Astrocyte (in vitro differentiated cells and primary cell): ENCODE results near the gene OR4D9. TPM values are rescaled to one million over a fixed set of nuclear protein-coding genes. Genes with fewer than 3 reads are reported as not detected.

ENCODE experiments used
- DNase-seq: peaks from one replicate; pipeline ENCODE4 v3.0.0-alpha.2; 2010; ENCODE audit warnings: low read depth
- FAIRE-seq: peaks from 2 replicates; lab custom pipeline; 2011; peaks lifted over from hg19 to GRCh38; lab: Jason Lieb, UNC
- H2AFZ ChIP-seq: 2 replicates; pipeline ENCODE4 v1.6.0; 2012; ENCODE audit warnings: low read depth, low read length, inconsistent platforms
- H3K27ac ChIP-seq: 2 replicates; pipeline ENCODE4 v1.5.1; 2011; ENCODE audit warnings: low read depth, low read length, inconsistent platforms
- H3K27me3 ChIP-seq: 2 replicates; pipeline ENCODE4 v1.6.0; 2011; ENCODE audit warnings: low read length, inconsistent platforms; ENCODE audit not compliant: insufficient read depth
- H3K36me3 ChIP-seq: 2 replicates; pipeline ENCODE4 v1.5.1; 2011; ENCODE audit warnings: low read length, inconsistent platforms; ENCODE audit not compliant: insufficient read depth
- H3K4me1 ChIP-seq: 2 replicates; pipeline ENCODE4 v1.5.1; 2011; ENCODE audit warnings: low read length, inconsistent platforms; ENCODE audit not compliant: insufficient read depth
- H3K4me2 ChIP-seq: 2 replicates; pipeline ENCODE4 v1.6.0; 2012; ENCODE audit warnings: low read length, inconsistent platforms
- H3K4me3 ChIP-seq: 2 replicates; pipeline ENCODE4 v1.5.1; 2011; ENCODE audit warnings: low read depth, mild to moderate bottlenecking, low read length, inconsistent platforms; ENCODE audit not compliant: insufficient read depth
- H3K79me2 ChIP-seq: 2 replicates; pipeline ENCODE4 v1.6.0; 2012; ENCODE audit warnings: mild to moderate bottlenecking, low read length, inconsistent platforms; ENCODE audit not compliant: insufficient read depth
- H3K9ac ChIP-seq: 2 replicates; pipeline ENCODE4 v1.6.0; 2012; ENCODE audit warnings: mild to moderate bottlenecking, low read length, inconsistent platforms
- H3K9me3 ChIP-seq: 2 replicates; pipeline ENCODE4 v1.5.1; 2012; ENCODE audit warnings: low read depth, mild to moderate bottlenecking, low read length, inconsistent platforms; ENCODE audit not compliant: insufficient read depth
- H4K20me1 ChIP-seq: 2 replicates; pipeline ENCODE4 v1.6.0; 2012; ENCODE audit warnings: low read length, inconsistent platforms; ENCODE audit not compliant: insufficient read depth
- H3K27ac Mint-ChIP-seq: one replicate; pipeline ENCODE4 v1.8.0; 2021; ENCODE audit warnings: mild to moderate bottlenecking, mixed read lengths; ENCODE audit not compliant: unreplicated experiment
- H3K27me3 Mint-ChIP-seq: one replicate; pipeline ENCODE4 v1.8.0; 2021; ENCODE audit warnings: low read depth, mixed read lengths; ENCODE audit not compliant: unreplicated experiment
- H3K36me3 Mint-ChIP-seq: one replicate; pipeline ENCODE4 v1.8.0; 2021; ENCODE audit warnings: low read depth, mixed read lengths; ENCODE audit not compliant: unreplicated experiment
- H3K4me1 Mint-ChIP-seq: one replicate; pipeline ENCODE4 v1.8.0; 2021; ENCODE audit warnings: low read depth, mixed read lengths; ENCODE audit not compliant: unreplicated experiment
- H3K4me3 Mint-ChIP-seq: one replicate; pipeline ENCODE4 v1.8.0; 2021; ENCODE audit warnings: mild to moderate bottlenecking, moderate library complexity, mixed read lengths; ENCODE audit not compliant: unreplicated experiment
- H3K9me3 Mint-ChIP-seq: one replicate; pipeline ENCODE4 v1.8.0; 2021; ENCODE audit warnings: mild to moderate bottlenecking, mixed read lengths; ENCODE audit not compliant: unreplicated experiment
- CTCF ChIP-seq: IDR thresholded peaks from 2 replicates; pipeline ENCODE4 v1.5.1; 2011; ENCODE audit warnings: low read depth, mild to moderate bottlenecking, inconsistent platforms, low read length, moderate library complexity; ENCODE audit not compliant: insufficient read depth
- EZH2 ChIP-seq: IDR thresholded peaks from 2 replicates; pipeline ENCODE4 v1.6.1; 2012; ENCODE audit warnings: mild to moderate bottlenecking, low read length, inconsistent platforms; ENCODE audit not compliant: insufficient read depth
- total RNA-seq: library from RNA; stranded (reverse); gene quantifications from 2 replicates; pipeline ENCODE4 v1.2.1, GENCODE V29; 2021

The OR4D9 gene
- total RNA-seq, 1 donor from 2014 or later: not detected

- TF ChIP-seq EZH2: no peak
- TF ChIP-seq CTCF: no peak
- H3K4me3 ChIP-seq: no peak overlapping the region
- H3K36me3 ChIP-seq: no peaks in the 10 kb centered on the region
- no peak overlapping the region for H3K9ac ChIP-seq
- no peaks in the 10 kb centered on the region for H3K79me2 ChIP-seq
- no peaks in the 10 kb centered on the region for H3K4me1 ChIP-seq
- no peak for DNase-seq
- no peak overlapping the region for H2AFZ ChIP-seq
- no peaks in the 10 kb centered on the region for H3K9me3 ChIP-seq
- no peak overlapping the region for H3K4me2 ChIP-seq
- H4K20me1 ChIP-seq: no peaks in the 10 kb centered on the region
- Mint-ChIP-seq H3K27ac (no peak overlapping the region), H3K9me3 (no peaks in the 10 kb centered on the region), H3K4me3 (no peak overlapping the region), H3K27me3 (peaks cover 8% of the 10 kb centered on the region), H3K36me3 (no peaks in the 10 kb centered on the region), H3K4me1 (no peaks in the 10 kb centered on the region)
- no peak for FAIRE-seq
- H3K27me3 ChIP-seq: peaks cover 4% of the 10 kb centered on the region
- H3K27ac ChIP-seq: no peak overlapping the region
Observed at GRCh38 chr11:59520741-59521140, 9.4 kb downstream of the OR4D9 start.

- peaks cover 8% of the 10 kb centered on the region for H3K27me3 ChIP-seq
- H3K9me3 ChIP-seq: no peaks in the 10 kb centered on the region
- H3K4me3 ChIP-seq: no peak overlapping the region
- no peaks in the 10 kb centered on the region for H3K36me3 Mint-ChIP-seq
- no peaks in the 10 kb centered on the region for H3K36me3 ChIP-seq
- H3K4me2 ChIP-seq: no peak overlapping the region
- no peaks in the 10 kb centered on the region for H3K4me1 ChIP-seq
- DNase-seq (no peak), FAIRE-seq (no peak)
- no peak overlapping the region for H3K27ac ChIP-seq
- no peak overlapping the region for H2AFZ ChIP-seq
- no peak overlapping the region for H3K4me3 Mint-ChIP-seq
- H3K27me3 Mint-ChIP-seq: peaks cover 4% of the 10 kb centered on the region
- H3K27ac Mint-ChIP-seq: no peak overlapping the region
- H3K9ac ChIP-seq: no peak overlapping the region
- H4K20me1 ChIP-seq: no peaks in the 10 kb centered on the region
- no peaks in the 10 kb centered on the region for H3K9me3 Mint-ChIP-seq
- TF ChIP-seq EZH2 (no peak), CTCF (no peak)
- no peaks in the 10 kb centered on the region for H3K79me2 ChIP-seq
- H3K4me1 Mint-ChIP-seq: peaks cover 3% of the 10 kb centered on the region
Observed at GRCh38 chr11:59523541-59523940, 12.2 kb downstream of the OR4D9 start.

DNA sequence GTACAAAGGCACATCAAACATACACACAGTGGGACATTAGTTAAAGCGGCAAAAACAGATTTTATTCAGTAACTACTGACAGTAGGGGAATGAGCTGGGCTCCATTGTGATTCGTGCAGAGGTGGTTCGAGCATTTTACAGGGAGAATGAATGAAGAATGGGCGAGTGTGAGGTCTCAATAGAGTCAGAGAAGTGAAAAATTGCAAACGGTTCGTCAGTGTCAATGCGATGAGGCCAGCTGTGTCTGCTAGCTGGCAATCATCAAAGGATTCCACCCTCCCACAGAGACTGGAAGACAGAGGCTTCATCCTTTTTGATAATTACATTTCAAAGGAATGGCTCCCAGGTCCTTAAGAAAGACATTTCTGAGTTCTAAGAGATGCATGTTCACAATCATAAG, 17.4 kb downstream of the OR4D9 start:
- FAIRE-seq (no peak), DNase-seq (no peak)
- Mint-ChIP-seq H3K27me3 (peaks cover 2% of the 10 kb centered on the region), H3K4me3 (no peak overlapping the region), H3K9me3 (no peaks in the 10 kb centered on the region), H3K27ac (no peak overlapping the region), H3K36me3 (no peaks in the 10 kb centered on the region), H3K4me1 (peaks cover 7% of the 10 kb centered on the region)
- no peak overlapping the region for H3K4me2 ChIP-seq
- no peak overlapping the region for H2AFZ ChIP-seq
- no peaks in the 10 kb centered on the region for H3K9me3 ChIP-seq
- peaks cover 13% of the 10 kb centered on the region for H3K27me3 ChIP-seq
- H3K36me3 ChIP-seq: no peaks in the 10 kb centered on the region
- H3K27ac ChIP-seq: no peak overlapping the region
- H3K4me3 ChIP-seq: no peak overlapping the region
- H3K9ac ChIP-seq: no peak overlapping the region
- no peak for TF ChIP-seq EZH2
- no peak for TF ChIP-seq CTCF
- H3K79me2 ChIP-seq: no peaks in the 10 kb centered on the region
- no peaks in the 10 kb centered on the region for H4K20me1 ChIP-seq
- no peaks in the 10 kb centered on the region for H3K4me1 ChIP-seq
